ENCODE data around the gene DMD.

Gene DMD

GRCh38 chrX:31091819-31092218 is 2119.5 kb downstream of the DMD start:
- TF ChIP-seq FOXP2 (optimal IDR thresholded peaks at IDR 0.05; ENCODE audit: borderline replicate concordance, extremely low read depth, extremely low read length, insufficient read depth) = no peak
- no peak for TF ChIP-seq POLR2AphosphoS5 (IDR thresholded peaks at IDR 0.05; ENCODE audit: low read depth, low read length)
- no peak for TF ChIP-seq TAF1 (IDR thresholded peaks at IDR 0.05; ENCODE audit: borderline replicate concordance, insufficient read depth, low read length)
- TF ChIP-seq REST (IDR thresholded peaks at IDR 0.05; ENCODE audit: insufficient read depth in 1 of 2, low read depth in 2 of 2, low read length in 2 of 2) = no peak
- TF ChIP-seq SIN3A (IDR thresholded peaks at IDR 0.05; ENCODE audit: borderline replicate concordance, insufficient read depth, low read length) = no peak

GRCh38 chrX:31074522-31074921 is 2136.8 kb downstream of the DMD start:
- TF ChIP-seq SIN3A (IDR thresholded peaks at IDR 0.05; ENCODE audit: borderline replicate concordance, insufficient read depth, low read length) (no peak), REST (IDR thresholded peaks at IDR 0.05; ENCODE audit: insufficient read depth in 1 of 2, low read depth in 2 of 2, low read length in 2 of 2) (no peak), POLR2AphosphoS5 (IDR thresholded peaks at IDR 0.05; ENCODE audit: low read depth, low read length) (no peak), TAF1 (IDR thresholded peaks at IDR 0.05; ENCODE audit: borderline replicate concordance, insufficient read depth, low read length) (no peak), FOXP2 (optimal IDR thresholded peaks at IDR 0.05; ENCODE audit: borderline replicate concordance, extremely low read depth, extremely low read length, insufficient read depth) (no peak)

GRCh38 chrX:31071725-31072124 is 2139.6 kb downstream of the DMD start, which contains the start of gene FTHL17:
TSS of gene FTHL17 (minus strand) at chrX:31072041. CDS start at chrX:31071953, 88 bp downstream.
- TF ChIP-seq TAF1 (IDR thresholded peaks at IDR 0.05; ENCODE audit: borderline replicate concordance, insufficient read depth, low read length) (no peak), SIN3A (IDR thresholded peaks at IDR 0.05; ENCODE audit: borderline replicate concordance, insufficient read depth, low read length) (no peak), FOXP2 (optimal IDR thresholded peaks at IDR 0.05; ENCODE audit: borderline replicate concordance, extremely low read depth, extremely low read length, insufficient read depth) (no peak), REST (IDR thresholded peaks at IDR 0.05; ENCODE audit: insufficient read depth in 1 of 2, low read depth in 2 of 2, low read length in 2 of 2) (no peak), POLR2AphosphoS5 (IDR thresholded peaks at IDR 0.05; ENCODE audit: low read depth, low read length) (no peak)

- TF ChIP-seq POLR2AphosphoS5 (IDR thresholded peaks at IDR 0.05; ENCODE audit: low read depth, low read length) (no peak), FOXP2 (optimal IDR thresholded peaks at IDR 0.05; ENCODE audit: borderline replicate concordance, extremely low read depth, extremely low read length, insufficient read depth) (no peak), REST (IDR thresholded peaks at IDR 0.05; ENCODE audit: insufficient read depth in 1 of 2, low read depth in 2 of 2, low read length in 2 of 2) (no peak), SIN3A (IDR thresholded peaks at IDR 0.05; ENCODE audit: borderline replicate concordance, insufficient read depth, low read length) (no peak), TAF1 (IDR thresholded peaks at IDR 0.05; ENCODE audit: borderline replicate concordance, insufficient read depth, low read length) (no peak)
Observed at GRCh38 chrX:31071262-31071661, 2140.1 kb downstream of the DMD start.

- TF ChIP-seq FOXP2 (optimal IDR thresholded peaks at IDR 0.05; ENCODE audit: borderline replicate concordance, extremely low read depth, extremely low read length, insufficient read depth) (no peak), REST (IDR thresholded peaks at IDR 0.05; ENCODE audit: insufficient read depth in 1 of 2, low read depth in 2 of 2, low read length in 2 of 2) (no peak), POLR2AphosphoS5 (IDR thresholded peaks at IDR 0.05; ENCODE audit: low read depth, low read length) (no peak), TAF1 (IDR thresholded peaks at IDR 0.05; ENCODE audit: borderline replicate concordance, insufficient read depth, low read length) (no peak), SIN3A (IDR thresholded peaks at IDR 0.05; ENCODE audit: borderline replicate concordance, insufficient read depth, low read length) (no peak)
Observed at GRCh38 chrX:31070057-31070468, 2141.3 kb downstream of the DMD start.
